Ishikawa (cell line): ENCODE results near the gene HOGA1.

Source experiments
- NFIC ChIP-seq: IDR thresholded peaks from 2 replicates; pipeline ENCODE4 v1.6.1; 2012
- RAD21 ChIP-seq: IDR thresholded peaks from 2 replicates; pipeline ENCODE4 v1.6.1; 2012; ENCODE audit warnings: low read depth
- TEAD4 ChIP-seq: IDR thresholded peaks from 2 replicates; pipeline ENCODE4 v1.6.1; 2012
- YY1 ChIP-seq: IDR thresholded peaks from 2 replicates; pipeline ENCODE4 v1.6.1; 2012; ENCODE audit warnings: low read depth
- ZBTB7A ChIP-seq: IDR thresholded peaks from 2 replicates; pipeline ENCODE4 v1.6.1; 2012; ENCODE audit warnings: low read depth

- TF ChIP-seq TEAD4 (no peak), NFIC (no peak), ZBTB7A (no peak), YY1 (no peak), RAD21 (no peak)
These were observed 9.2 kb downstream of the HOGA1 start for GRCh38 chr10:97593421-97593820.
